Upper lobe of left lung (tissue), 4 donors: Measurements from ENCODE around the gene SLC25A39.

Source experiments
- EP300 ChIP-seq, 4 donors: sonication (generic); formaldehyde crosslinking; IDR thresholded peaks; one replicate each; pipeline ENCODE4 v1.5.1; 2017; ENCODE audit warnings: antibody characterized with exemption in 4 of 4, control low read depth in 2 of 4
- POLR2A ChIP-seq, 4 donors: fragments of 450-650 bp; IDR thresholded peaks; one replicate each; pipeline ENCODE4 v1.5.1; 2016 to 2017; ENCODE audit warnings: antibody characterized with exemption in 4 of 4, mild to moderate bottlenecking in 2 of 4
- POLR2AphosphoS5 ChIP-seq, 2 donors: sonication (generic); formaldehyde crosslinking; IDR thresholded peaks; one replicate each; pipeline ENCODE4 v1.5.1; 2017; ENCODE audit warnings: antibody characterized with exemption in 2 of 2
- TF ChIP-seq, protein P1 (sequence below), 6 experiments: fragments of 450-650 bp in 4 of 6; fragments of 200-600 bp in 2 of 6; sonication (generic) in 2 of 6; IDR thresholded peaks; one replicate each; pipeline ENCODE4 v1.5.1; 2016 to 2019; ENCODE audit warnings: antibody characterized with exemption in 6 of 6

GRCh38 chr17:44282264-44282663 is 42.4 kb downstream of the SLC25A39 start:
- TF ChIP-seq POLR2A (IDR thresholded peaks at IDR 0.05), result no peak
- TF ChIP-seq, protein P1, sequence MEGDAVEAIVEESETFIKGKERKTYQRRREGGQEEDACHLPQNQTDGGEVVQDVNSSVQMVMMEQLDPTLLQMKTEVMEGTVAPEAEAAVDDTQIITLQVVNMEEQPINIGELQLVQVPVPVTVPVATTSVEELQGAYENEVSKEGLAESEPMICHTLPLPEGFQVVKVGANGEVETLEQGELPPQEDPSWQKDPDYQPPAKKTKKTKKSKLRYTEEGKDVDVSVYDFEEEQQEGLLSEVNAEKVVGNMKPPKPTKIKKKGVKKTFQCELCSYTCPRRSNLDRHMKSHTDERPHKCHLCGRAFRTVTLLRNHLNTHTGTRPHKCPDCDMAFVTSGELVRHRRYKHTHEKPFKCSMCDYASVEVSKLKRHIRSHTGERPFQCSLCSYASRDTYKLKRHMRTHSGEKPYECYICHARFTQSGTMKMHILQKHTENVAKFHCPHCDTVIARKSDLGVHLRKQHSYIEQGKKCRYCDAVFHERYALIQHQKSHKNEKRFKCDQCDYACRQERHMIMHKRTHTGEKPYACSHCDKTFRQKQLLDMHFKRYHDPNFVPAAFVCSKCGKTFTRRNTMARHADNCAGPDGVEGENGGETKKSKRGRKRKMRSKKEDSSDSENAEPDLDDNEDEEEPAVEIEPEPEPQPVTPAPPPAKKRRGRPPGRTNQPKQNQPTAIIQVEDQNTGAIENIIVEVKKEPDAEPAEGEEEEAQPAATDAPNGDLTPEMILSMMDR (IDR thresholded peaks at IDR 0.05), result no peak
- no peak for TF ChIP-seq POLR2AphosphoS5 (IDR thresholded peaks at IDR 0.05)
- TF ChIP-seq EP300 (IDR thresholded peaks at IDR 0.05), result no peak
